NCI-H1092 (cell line): ENCODE results near the gene PPIE.

Source experiments
- DNase-seq: peaks from one replicate; lab custom pipeline; 2025; lab: John Stamatoyannopoulos, UW

PPIE gene

GRCh38 chr1:39805385-39805784 is 66.7 kb downstream of the PPIE start:
- no peak for DNase-seq

GRCh38 chr1:39808784-39809517 is 70.3 kb downstream of the PPIE start:
- DNase-seq: no peak

- no peak for DNase-seq
These were observed 74.2 kb downstream of the PPIE start for GRCh38 chr1:39812913-39813312.
